Tibial nerve (tissue), 4 donors: ENCODE data around the gene TDG.

ENCODE experiments used
- CTCF ChIP-seq, 5 experiments: fragments of 200-600 bp in 3 of 5; fragments of 450-650 bp in 2 of 5; sonication (generic) in 3 of 5; IDR thresholded peaks; one replicate each; pipeline ENCODE4 v1.5.1; 2016 to 2019; ENCODE audit warnings: antibody characterized with exemption in 5 of 5, mild to moderate bottlenecking in 3 of 5, moderate library complexity in 2 of 5
- EP300 ChIP-seq, 2 donors: sonication (generic); formaldehyde crosslinking; IDR thresholded peaks; one replicate each; pipeline ENCODE4 v1.6.1; 2017; ENCODE audit warnings: antibody characterized with exemption in 2 of 2, mild to moderate bottlenecking in 1 of 2
- POLR2A ChIP-seq, 2 donors: fragments of 450-650 bp; IDR thresholded peaks; one replicate each; pipeline ENCODE4 v1.6.1; 2017; ENCODE audit warnings: antibody characterized with exemption in 2 of 2, mild to moderate bottlenecking in 2 of 2, moderate library complexity in 2 of 2

GRCh38 chr12:103955811-103956508, 9.7 kb upstream of the TDG start:
- TF ChIP-seq CTCF (IDR thresholded peaks at IDR 0.05) (no peak), POLR2A (IDR thresholded peaks at IDR 0.05) (no peak), EP300 (IDR thresholded peaks at IDR 0.05) (no peak)
